Activated CD8-positive, alpha-beta memory T cell treated with anti-CD3 and anti-CD28 coated beads, Interleukin-2, amount 50 U/mL, for 4 hours (primary cell): ENCODE results near the gene IRX6.

Source experiments
- DNase-seq: peaks from one replicate; pipeline ENCODE4 v3.0.0-alpha.2; 2020

IRX6 gene

DNA sequence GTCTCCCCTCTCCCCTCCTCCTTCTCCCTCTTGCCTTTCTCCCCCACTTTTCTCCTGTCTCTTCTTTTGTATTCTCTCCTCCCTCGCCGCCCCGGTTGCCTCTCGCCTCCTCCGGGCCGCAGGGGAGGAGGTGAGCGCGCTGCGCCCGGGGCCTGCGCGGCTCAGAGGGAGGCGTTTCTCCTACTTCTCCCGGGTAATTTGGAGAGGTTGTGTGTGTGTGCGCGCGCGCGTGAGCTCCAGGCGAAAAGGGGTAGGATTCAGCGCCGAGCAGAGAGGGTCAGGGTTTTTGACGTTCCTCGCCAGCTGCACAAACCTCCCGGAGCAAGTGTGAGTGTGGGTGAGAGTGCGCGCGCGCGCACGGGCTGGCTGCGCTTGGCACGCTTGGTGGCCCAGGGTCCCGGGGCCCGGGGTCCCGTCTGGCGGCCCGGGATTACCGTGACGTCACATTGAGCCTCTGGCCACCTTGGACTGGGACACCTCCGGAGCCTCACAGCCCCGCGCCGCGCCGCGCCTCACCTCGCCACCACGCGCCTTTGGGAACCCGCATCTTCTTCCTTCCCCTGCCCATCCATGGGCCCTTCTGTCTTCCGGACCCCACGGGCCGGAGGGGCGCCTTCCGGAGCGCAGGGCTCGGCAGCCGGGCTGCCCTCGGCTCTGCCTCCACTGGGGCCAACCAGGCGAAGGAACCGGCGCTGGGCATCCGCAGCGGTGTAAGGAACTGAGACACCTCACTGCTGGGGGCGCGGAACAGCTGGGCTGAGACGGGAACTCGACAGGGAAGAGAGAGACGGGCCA is 479 bp downstream of the IRX6 start:
- DNase-seq, result no peak

DNA sequence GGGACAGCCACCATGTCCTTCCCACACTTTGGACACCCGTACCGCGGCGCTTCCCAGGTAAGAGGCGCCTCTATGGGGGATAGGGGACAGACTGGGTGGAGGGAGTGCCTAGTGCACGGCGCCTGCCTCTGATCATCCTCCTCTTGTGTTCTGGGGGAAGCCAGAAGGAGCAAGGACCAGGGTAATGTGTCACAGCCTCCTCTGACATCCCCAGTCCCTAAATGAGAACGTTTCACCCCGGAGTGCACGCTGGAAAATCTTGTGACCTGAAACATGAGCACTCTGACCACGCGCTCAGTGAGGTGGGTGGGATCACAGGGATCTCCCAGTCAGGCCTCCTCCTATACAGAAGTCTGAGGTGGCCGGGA is 1.1 kb downstream of the IRX6 start:
- no peak for DNase-seq

DNA sequence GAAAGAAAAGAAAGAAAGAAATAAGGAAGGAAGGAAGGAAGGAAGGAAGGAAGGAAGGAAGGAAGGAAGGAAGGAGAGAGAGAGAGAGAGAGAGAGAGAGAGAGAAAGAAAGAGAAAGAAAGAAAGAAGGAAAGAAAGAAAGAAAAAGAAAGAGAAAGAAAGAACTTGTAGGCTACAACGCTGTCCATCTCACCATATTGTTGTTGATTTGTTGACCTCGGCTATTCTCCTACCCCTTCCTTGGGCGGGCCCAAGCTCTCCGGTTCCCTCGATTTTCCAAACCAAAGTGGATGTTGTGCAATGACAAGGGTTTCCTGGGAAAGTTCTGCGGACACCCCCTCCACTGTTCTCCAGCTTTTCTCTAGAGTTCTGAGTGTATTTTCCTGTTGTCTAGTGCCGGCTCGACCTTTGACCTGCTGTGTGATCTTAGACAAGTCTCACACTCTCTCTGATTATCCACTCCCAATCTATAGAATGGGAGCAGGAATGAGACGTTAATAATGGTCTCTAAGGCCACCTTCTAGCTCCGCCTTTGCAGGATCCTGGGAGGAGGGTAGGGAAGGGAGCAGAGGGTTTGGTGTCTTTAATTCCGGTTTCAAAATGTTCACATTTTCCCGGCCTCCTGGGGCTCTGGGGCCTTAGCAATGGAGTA is 1.6 kb downstream of the IRX6 start:
- DNase-seq, result no peak

DNA sequence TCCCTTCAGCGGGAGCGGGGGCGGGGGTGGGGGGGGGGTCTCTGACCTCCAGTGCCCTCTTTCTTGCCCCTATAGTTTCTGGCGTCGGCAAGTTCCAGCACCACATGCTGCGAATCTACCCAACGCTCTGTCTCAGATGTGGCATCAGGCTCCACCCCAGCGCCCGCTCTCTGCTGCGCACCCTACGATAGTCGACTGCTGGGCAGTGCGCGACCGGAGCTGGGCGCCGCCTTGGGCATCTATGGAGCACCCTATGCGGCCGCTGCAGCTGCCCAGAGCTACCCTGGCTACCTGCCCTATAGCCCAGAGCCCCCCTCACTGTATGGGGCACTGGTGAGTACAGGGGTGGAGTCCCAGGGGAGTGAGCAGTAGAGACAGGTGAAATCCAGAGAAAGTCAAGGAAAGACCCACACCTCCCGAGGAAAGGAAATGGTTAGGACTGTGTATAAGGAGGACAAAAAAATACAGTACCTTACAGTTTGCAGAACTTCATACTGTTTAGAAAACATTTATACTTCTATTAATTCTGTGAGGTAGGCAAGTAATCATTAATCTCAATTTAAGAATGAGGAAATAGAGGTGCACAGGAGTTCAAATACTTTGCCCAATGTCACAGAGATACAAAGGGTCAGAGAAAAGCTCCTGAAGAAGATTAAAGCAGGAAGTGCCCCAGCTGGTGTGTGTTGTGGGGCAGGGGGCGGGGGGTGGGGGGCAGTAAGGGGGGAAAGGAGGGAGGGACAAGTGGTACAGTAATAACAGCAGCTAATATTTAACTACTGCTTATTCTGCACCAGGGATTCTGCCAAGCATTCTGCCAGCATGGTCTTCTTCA is 2.5 kb downstream of the IRX6 start:
- DNase-seq, result no peak

GRCh38 chr16:55328611-55329569 is 4.9 kb downstream of the IRX6 start:
- DNase-seq, result no peak

- no peak for DNase-seq
Measured at GRCh38 chr16:55329791-55330428, 5.9 kb downstream of the IRX6 start.

- DNase-seq, result no peak
Measured at GRCh38 chr16:55330781-55331647, 7.0 kb downstream of the IRX6 start.

GRCh38 chr16:55331648-55332185 is 7.7 kb downstream of the IRX6 start:
- DNase-seq, result no peak

- no peak for DNase-seq
Measured at GRCh38 chr16:55333684-55334083, 9.7 kb downstream of the IRX6 start.

GRCh38 chr16:55338646-55339045 is 14.6 kb downstream of the IRX6 start:
- DNase-seq, result no peak

GRCh38 chr16:55340445-55340844 is 16.4 kb downstream of the IRX6 start:
- DNase-seq, result no peak

GRCh38 chr16:55341681-55342080 is 17.7 kb downstream of the IRX6 start:
- no peak for DNase-seq

DNA sequence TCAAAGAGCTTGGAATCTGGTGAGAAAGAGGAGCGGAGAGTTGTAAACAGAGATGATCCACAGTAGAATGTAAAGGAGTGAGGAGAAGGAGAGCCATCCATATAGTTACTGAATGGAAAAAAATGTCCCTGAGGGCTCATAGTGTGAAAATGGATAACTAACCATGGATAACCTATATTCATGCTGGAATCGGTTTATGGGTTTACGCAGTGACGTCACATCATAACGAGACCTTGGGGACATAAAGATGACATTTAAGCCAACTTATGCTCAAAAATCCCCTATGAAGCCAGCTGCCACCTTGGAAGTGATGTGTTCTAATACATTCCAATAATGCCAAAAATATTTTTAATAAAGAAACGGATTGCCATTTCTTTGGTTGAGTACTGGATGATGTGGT is 22.5 kb downstream of the IRX6 start:
- DNase-seq, result no peak

- DNase-seq, result no peak
Measured at GRCh38 chr16:55349867-55350266, 25.9 kb downstream of the IRX6 start.

DNA sequence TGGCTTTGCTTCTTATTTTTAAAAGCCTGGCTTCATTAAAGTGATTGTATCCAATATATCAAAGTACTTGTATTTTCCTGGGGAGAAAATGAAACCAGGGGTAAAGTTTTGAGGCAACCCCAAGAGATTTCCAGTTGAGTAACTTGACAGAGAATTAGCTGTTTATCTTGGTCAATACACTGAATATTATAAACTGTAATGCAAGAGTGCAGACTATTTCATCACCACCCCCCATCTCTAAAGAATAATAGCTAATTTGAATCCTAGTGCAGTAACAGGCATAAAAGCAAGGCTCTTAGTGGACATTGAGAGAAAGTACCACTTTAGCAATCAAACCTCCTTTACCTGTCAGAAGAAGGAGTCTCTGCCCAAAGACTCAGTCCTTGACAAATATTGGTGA is 27.0 kb downstream of the IRX6 start:
- DNase-seq, result no peak

DNA sequence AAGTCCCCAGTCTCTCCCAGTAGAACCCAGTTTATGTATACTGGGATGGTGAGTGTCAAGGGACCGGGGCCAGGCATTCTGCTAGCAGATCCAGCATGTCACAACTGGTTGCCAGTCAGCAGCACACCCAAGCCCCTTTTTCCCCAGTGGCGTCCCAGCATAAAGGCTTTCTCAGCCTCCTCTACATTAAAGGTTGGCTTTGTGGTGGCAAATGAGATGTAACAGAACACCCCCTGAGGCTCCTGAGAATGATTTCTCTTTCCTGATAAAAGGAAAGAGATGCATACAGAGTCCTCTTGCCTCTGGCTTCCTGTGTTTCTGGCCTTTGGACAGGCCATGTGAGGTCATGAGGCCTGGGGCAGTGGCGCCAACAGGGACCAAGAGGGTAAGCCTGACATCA is 27.9 kb downstream of the IRX6 start:
- DNase-seq, result no peak

- no peak for DNase-seq
Measured at GRCh38 chr16:55357241-55357640, 33.2 kb downstream of the IRX6 start.

DNA sequence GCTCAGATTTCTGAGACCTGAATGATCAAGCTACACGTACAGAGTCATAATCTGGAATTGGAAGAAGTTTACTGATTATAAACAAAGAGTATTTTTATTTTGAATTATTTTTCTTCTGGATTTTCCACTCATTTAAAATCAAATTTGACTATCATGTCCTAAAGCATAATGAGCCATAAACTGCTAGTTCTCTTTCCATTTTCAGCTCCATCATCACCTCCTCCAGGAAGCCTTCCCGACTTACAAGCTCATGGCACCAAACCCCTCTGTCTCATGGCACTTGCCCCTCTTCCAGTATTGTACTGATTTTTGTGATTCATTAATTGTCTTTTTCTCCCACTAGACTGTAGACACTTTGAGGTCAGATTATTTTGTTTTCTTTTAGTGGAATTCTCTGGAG is 35.9 kb downstream of the IRX6 start:
- no peak for DNase-seq

DNA sequence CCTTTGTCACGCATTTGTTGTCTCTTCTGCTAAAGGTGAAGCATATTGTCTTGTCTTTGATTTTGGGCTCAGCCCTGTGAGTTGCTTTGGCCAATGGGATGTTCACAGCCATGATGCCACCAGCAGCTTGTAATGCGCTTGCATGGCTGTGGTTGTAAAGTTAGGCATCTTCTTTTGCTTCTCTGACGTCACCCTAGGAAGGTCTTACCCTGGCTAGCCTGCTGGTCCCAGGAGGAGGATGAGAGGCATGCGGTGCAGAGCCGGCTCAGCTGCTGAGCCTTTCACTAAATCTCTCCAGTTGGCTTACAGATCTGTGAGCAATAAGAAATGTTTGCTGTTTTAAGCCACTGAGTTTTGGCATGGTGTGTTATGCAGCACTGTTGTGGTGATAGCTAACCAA is 40.8 kb downstream of the IRX6 start:
- DNase-seq, result no peak

GRCh38 chr16:55367301-55367811 is 43.4 kb downstream of the IRX6 start:
- DNase-seq, result no peak
